PC-9 (cell line): ENCODE results near the gene TCAP. TPM values are rescaled to one million over a fixed set of nuclear protein-coding genes. Genes with fewer than 3 reads are reported as not detected.

ENCODE experiments used
- BruUV-seq: library from RNA; stranded (reverse); fragments of 400-500 nt; replicated peaks from 2 replicates; lab custom pipeline; 2021; lab: Mats Ljungman, UMichigan
- CTCF ChIA-PET: fragments of 300-600 bp; sonication (Branson Sonifier 250); formaldehyde crosslinking; loops from one replicate; lab custom pipeline; 2022; ENCODE audit warnings: antibody characterized with exemption; lab: Charles Lee
- POLR2A ChIA-PET: fragments of 300-600 bp; sonication (Branson Sonifier 250); formaldehyde crosslinking; loops from one replicate; lab custom pipeline; 2022; ENCODE audit warnings: antibody characterized with exemption; ENCODE audit not compliant: unreplicated experiment; lab: Charles Lee
- DNase-seq, 2 experiments: peaks; one replicate each; pipeline versions ENCODE4 v3.0.0 to v3.0.0-alpha.2; 2015 to 2022; ENCODE audit warnings: mixed read lengths in 1 of 2
- H2AFZ ChIP-seq: fragments of 200-600 bp; sonication (generic); 2 replicates; pipeline ENCODE4 v1.8.1; 2017; ENCODE audit warnings: antibody characterized with exemption
- H3F3A ChIP-seq: fragments of 200-600 bp; sonication (generic); 2 replicates; pipeline ENCODE4 v1.8.1; 2017; ENCODE audit warnings: antibody characterized with exemption, mild to moderate bottlenecking, low read depth; ENCODE audit not compliant: insufficient read depth
- H3K27ac ChIP-seq: fragments of 200-600 bp; sonication (generic); 2 replicates; pipeline ENCODE4 v1.6.1; 2016; ENCODE audit warnings: mixed run types
- H3K27me3 ChIP-seq: fragments of 200-600 bp; sonication (generic); 2 replicates; pipeline ENCODE4 v1.6.1; 2016; ENCODE audit warnings: low read depth, mixed run types; ENCODE audit not compliant: insufficient read depth
- H3K36me3 ChIP-seq: fragments of 200-600 bp; sonication (generic); 2 replicates; pipeline ENCODE4 v1.6.1; 2016; ENCODE audit warnings: low read depth, mixed run types
- H3K4me1 ChIP-seq: fragments of 200-600 bp; sonication (generic); replicated peaks from 2 replicates; pipeline ENCODE4 v1.6.1; 2016; ENCODE audit warnings: mixed run types; ENCODE audit not compliant: insufficient read depth
- H3K4me2 ChIP-seq: fragments of 200-600 bp; sonication (generic); 2 replicates; pipeline ENCODE4 v1.6.1; 2017; ENCODE audit warnings: mixed run types
- H3K4me3 ChIP-seq: fragments of 200-600 bp; sonication (generic); 2 replicates; pipeline ENCODE4 v1.6.1; 2016; ENCODE audit warnings: mixed run types
- H3K79me2 ChIP-seq: fragments of 200-600 bp; sonication (generic); 2 replicates; pipeline ENCODE4 v1.6.1; 2017; ENCODE audit warnings: low read depth, mixed run types
- H3K9me2 ChIP-seq: fragments of 200-600 bp; sonication (generic); 2 replicates; pipeline ENCODE4 v1.8.1; 2017; ENCODE audit warnings: mild to moderate bottlenecking; ENCODE audit not compliant: insufficient read depth
- H3K9me3 ChIP-seq: fragments of 200-600 bp; sonication (generic); 2 replicates; pipeline ENCODE4 v1.8.1; 2016; ENCODE audit warnings: low read depth; ENCODE audit not compliant: insufficient read depth
- H4K20me1 ChIP-seq: fragments of 200-600 bp; sonication (generic); 2 replicates; pipeline ENCODE4 v1.8.1; 2017; ENCODE audit not compliant: insufficient read depth
- EZH2 ChIP-seq: fragments of 200-600 bp; sonication (generic); IDR thresholded peaks from 2 replicates; pipeline ENCODE4 v1.8.0; 2017; ENCODE audit warnings: antibody characterized with exemption, low read depth
- intact Hi-C: fragments of 100-400 bp; cut with micrococcal nuclease; formaldehyde crosslinking; loops from one replicate; pipeline ENCODE4 v1.10.0; 2022; ENCODE audit not compliant: unreplicated experiment
- total RNA-seq: library from RNA; stranded (reverse); gene quantifications from 2 replicates; pipeline ENCODE4 v1.2.3, GENCODE V29; 2021
- TF ChIP-seq, protein P1 (sequence below): fragments of 200-600 bp; sonication (generic); conservative IDR thresholded peaks from 2 replicates; pipeline ENCODE4 v1.6.1; 2017; ENCODE audit warnings: mixed run types, antibody characterized with exemption, mild to moderate bottlenecking, moderate library complexity

Gene TCAP
- total RNA-seq, 1 experiment from 2014 or later: 1.6 TPM

- Histone ChIP-seq H3K4me2 (no peak overlapping the region), H3K79me2 (no peaks in the 10 kb centered on the region), H3K4me3 (no peak overlapping the region), H3K9me2 (no peaks in the 10 kb centered on the region), H3K36me3 (no peaks in the 10 kb centered on the region), H3K27ac (no peak overlapping the region), H3F3A (peaks cover 10% of the 10 kb centered on the region; the same call in 1 of the 2 replicates), H3K9me3 (no peaks in the 10 kb centered on the region), H2AFZ (no peak overlapping the region), H3K27me3 (no peaks in the 10 kb centered on the region), H4K20me1 (peaks cover 6% of the 10 kb centered on the region; the same call in 1 of the 2 replicates), H3K4me1 (no peaks in the 10 kb centered on the region; the same call in 1 of the 2 replicates)
- ChIA-PET CTCF (no interaction called here), POLR2A (interaction anchor here (0.6 kb wide), 1 partner anchor 396 kb away, joined by 5 read pairs; no protein-coding TSS in a partner anchor)
- intact Hi-C loops: no loop called here
- BruUV-seq: no TSS peak
- TF ChIP-seq, protein P1, sequence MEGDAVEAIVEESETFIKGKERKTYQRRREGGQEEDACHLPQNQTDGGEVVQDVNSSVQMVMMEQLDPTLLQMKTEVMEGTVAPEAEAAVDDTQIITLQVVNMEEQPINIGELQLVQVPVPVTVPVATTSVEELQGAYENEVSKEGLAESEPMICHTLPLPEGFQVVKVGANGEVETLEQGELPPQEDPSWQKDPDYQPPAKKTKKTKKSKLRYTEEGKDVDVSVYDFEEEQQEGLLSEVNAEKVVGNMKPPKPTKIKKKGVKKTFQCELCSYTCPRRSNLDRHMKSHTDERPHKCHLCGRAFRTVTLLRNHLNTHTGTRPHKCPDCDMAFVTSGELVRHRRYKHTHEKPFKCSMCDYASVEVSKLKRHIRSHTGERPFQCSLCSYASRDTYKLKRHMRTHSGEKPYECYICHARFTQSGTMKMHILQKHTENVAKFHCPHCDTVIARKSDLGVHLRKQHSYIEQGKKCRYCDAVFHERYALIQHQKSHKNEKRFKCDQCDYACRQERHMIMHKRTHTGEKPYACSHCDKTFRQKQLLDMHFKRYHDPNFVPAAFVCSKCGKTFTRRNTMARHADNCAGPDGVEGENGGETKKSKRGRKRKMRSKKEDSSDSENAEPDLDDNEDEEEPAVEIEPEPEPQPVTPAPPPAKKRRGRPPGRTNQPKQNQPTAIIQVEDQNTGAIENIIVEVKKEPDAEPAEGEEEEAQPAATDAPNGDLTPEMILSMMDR: no peak
- TF ChIP-seq EZH2: no peak
- DNase-seq: no peak
Observed at GRCh38 chr17:39658346-39658745, 6.8 kb upstream of the TCAP start.

DNA sequence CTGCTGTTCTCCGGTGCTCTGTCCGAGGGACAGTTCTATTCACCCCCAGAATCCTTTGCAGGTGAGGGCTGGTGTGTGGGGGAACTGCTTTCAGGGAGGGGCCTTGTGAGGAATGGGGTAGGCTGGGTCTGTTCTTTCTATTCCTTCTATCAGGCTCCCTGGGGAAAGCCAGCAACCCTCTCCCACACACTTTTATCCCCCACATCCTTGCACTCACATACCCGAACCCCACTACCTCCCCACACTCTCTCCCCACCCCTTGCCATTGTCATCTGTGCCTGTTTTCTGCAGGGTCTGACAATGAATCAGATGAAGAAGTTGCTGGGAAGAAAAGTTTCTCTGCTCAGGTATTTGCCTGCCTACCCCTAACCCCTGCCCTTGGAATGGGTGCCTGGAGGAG is 6.4 kb upstream of the TCAP start:
- Histone ChIP-seq H3K79me2 (no peaks in the 10 kb centered on the region), H3K9me3 (no peaks in the 10 kb centered on the region), H3K4me1 (peaks cover 3% of the 10 kb centered on the region), H3K9me2 (no peaks in the 10 kb centered on the region), H3K4me3 (no peak overlapping the region), H3K27me3 (no peaks in the 10 kb centered on the region), H3F3A (peaks cover 12% of the 10 kb centered on the region), H3K4me2 (no peak overlapping the region), H3K36me3 (no peaks in the 10 kb centered on the region), H4K20me1 (0 out of 2 replicates have a peak, but pooled peaks cover 3% of the 10 kb centered on the region), H2AFZ (no peak overlapping the region), H3K27ac (no peak overlapping the region)
- intact Hi-C loops: no loop called here
- no peak for TF ChIP-seq EZH2
- TF ChIP-seq, protein P1: no peak
- ChIA-PET POLR2A (no interaction called here), CTCF (no interaction called here)
- no peak for DNase-seq
- BruUV-seq: no TSS peak

DNA sequence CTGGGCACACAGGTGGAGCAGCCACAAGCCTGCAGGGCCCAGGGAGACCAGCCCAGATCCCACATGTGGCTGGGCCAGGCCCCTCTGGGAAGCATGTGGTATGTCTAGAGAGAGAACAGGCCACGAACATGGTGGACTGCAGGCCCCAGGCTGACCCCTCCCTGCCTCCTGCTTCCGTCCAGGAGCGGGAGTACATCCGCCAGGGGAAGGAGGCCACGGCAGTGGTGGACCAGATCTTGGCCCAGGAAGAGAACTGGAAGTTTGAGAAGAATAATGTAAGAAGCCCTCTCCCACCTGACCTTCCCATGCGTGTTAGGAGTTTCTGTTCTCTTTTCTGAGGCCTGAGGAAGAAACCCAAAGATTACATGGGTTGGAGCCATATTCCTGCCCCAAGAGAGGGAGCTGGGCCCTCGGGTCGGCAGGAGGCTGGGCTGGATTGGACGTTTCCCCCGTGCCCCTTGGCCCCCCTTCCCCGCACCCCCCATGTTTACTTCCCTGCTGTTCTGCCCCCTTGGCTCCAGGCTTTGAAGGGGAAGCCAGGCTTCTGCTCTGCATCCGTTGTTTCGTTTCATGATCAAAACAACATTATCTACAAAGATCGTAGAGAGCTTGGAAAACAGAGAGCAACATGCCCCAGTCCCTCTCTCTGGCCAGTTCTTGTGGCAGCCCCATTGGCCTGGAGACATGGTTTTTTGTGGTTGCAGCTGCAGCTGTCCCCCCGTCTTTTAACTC is 5.7 kb upstream of the TCAP start:
- Histone ChIP-seq H3K9me3 (no peaks in the 10 kb centered on the region), H4K20me1 (no peaks in the 10 kb centered on the region), H2AFZ (no peak overlapping the region), H3K4me2 (no peak overlapping the region), H3K79me2 (no peaks in the 10 kb centered on the region), H3K27ac (no peak overlapping the region), H3F3A (peaks cover 18% of the 10 kb centered on the region), H3K36me3 (no peaks in the 10 kb centered on the region), H3K9me2 (no peaks in the 10 kb centered on the region), H3K4me3 (no peak overlapping the region), H3K27me3 (no peaks in the 10 kb centered on the region), H3K4me1 (peaks cover 10% of the 10 kb centered on the region)
- intact Hi-C loops: no loop called here
- TF ChIP-seq EZH2: no peak
- TF ChIP-seq, protein P1: no peak
- no TSS peak for BruUV-seq
- CTCF ChIA-PET: interaction anchor here (0.6 kb wide), 1 partner anchor 26 kb away, joined by 4 read pairs; no protein-coding TSS in a partner anchor
- no peak for DNase-seq
- POLR2A ChIA-PET: no interaction called here
